ENCODE results near the gene KIF26A. TPM values are rescaled to one million over a fixed set of nuclear protein-coding genes. Genes with fewer than 3 reads are reported as not detected.

KIF26A gene
- total RNA-seq, 1 donor from 2014 or later, result 0.26 TPM

- no peak for FAIRE-seq
- no peaks in the 10 kb centered on the region for H3K36me3 ChIP-seq (ENCODE audit: control insufficient read depth, insufficient read depth, low read length)
- DNase-seq (ENCODE audit: low read depth), result peak; percentile 48
- no peak overlapping the region for H3K4me3 ChIP-seq (ENCODE audit: low read depth, low read length)
- H3K27me3 ChIP-seq (ENCODE audit: control insufficient read depth, insufficient read depth, low read length), result no peaks in the 10 kb centered on the region
- no peak for TF ChIP-seq CTCF (IDR thresholded peaks at IDR 0.05; ENCODE audit: insufficient read depth, low read length, severe bottlenecking)
These were observed 43.6 kb downstream of the KIF26A start for GRCh38 chr14:104181761-104182530.

GRCh38 chr14:104182857-104183425 lies 44.6 kb downstream of the KIF26A start:
- H3K36me3 ChIP-seq (ENCODE audit: control insufficient read depth, insufficient read depth, low read length), result no peaks in the 10 kb centered on the region
- no peak for FAIRE-seq
- DNase-seq (ENCODE audit: low read depth), result no peak
- no peak overlapping the region for H3K4me3 ChIP-seq (ENCODE audit: low read depth, low read length)
- no peaks in the 10 kb centered on the region for H3K27me3 ChIP-seq (ENCODE audit: control insufficient read depth, insufficient read depth, low read length)
- no peak for TF ChIP-seq CTCF (IDR thresholded peaks at IDR 0.05; ENCODE audit: insufficient read depth, low read length, severe bottlenecking)

- no peaks in the 10 kb centered on the region for H3K27me3 ChIP-seq (ENCODE audit: control insufficient read depth, insufficient read depth, low read length)
- no peak overlapping the region for H3K4me3 ChIP-seq (ENCODE audit: low read depth, low read length)
- TF ChIP-seq CTCF (IDR thresholded peaks at IDR 0.05; ENCODE audit: insufficient read depth, low read length, severe bottlenecking), result no peak
- no peaks in the 10 kb centered on the region for H3K36me3 ChIP-seq (ENCODE audit: control insufficient read depth, insufficient read depth, low read length)
- no peak for FAIRE-seq
- peak; percentile 1 for DNase-seq (ENCODE audit: low read depth)
These were observed 45.4 kb downstream of the KIF26A start for GRCh38 chr14:104183796-104184195.

- TF ChIP-seq CTCF (IDR thresholded peaks at IDR 0.05; ENCODE audit: insufficient read depth, low read length, severe bottlenecking), result no peak
- H3K4me3 ChIP-seq (ENCODE audit: low read depth, low read length), result no peak overlapping the region
- DNase-seq (ENCODE audit: low read depth) (no peak), FAIRE-seq (no peak)
- no peaks in the 10 kb centered on the region for H3K36me3 ChIP-seq (ENCODE audit: control insufficient read depth, insufficient read depth, low read length)
- no peaks in the 10 kb centered on the region for H3K27me3 ChIP-seq (ENCODE audit: control insufficient read depth, insufficient read depth, low read length)
These were observed 46.1 kb downstream of the KIF26A start for GRCh38 chr14:104184506-104184905.

GRCh38 chr14:104184911-104185499 lies 46.6 kb downstream of the KIF26A start:
- TF ChIP-seq CTCF (IDR thresholded peaks at IDR 0.05; ENCODE audit: insufficient read depth, low read length, severe bottlenecking), result no peak
- FAIRE-seq (no peak), DNase-seq (ENCODE audit: low read depth) (peak; percentile 18)
- no peaks in the 10 kb centered on the region for H3K36me3 ChIP-seq (ENCODE audit: control insufficient read depth, insufficient read depth, low read length)
- no peaks in the 10 kb centered on the region for H3K27me3 ChIP-seq (ENCODE audit: control insufficient read depth, insufficient read depth, low read length)
- no peak overlapping the region for H3K4me3 ChIP-seq (ENCODE audit: low read depth, low read length)

Data from bronchial epithelial cell (primary cell).